Measurements from ENCODE around the gene AAK1.

Gene AAK1

DNA sequence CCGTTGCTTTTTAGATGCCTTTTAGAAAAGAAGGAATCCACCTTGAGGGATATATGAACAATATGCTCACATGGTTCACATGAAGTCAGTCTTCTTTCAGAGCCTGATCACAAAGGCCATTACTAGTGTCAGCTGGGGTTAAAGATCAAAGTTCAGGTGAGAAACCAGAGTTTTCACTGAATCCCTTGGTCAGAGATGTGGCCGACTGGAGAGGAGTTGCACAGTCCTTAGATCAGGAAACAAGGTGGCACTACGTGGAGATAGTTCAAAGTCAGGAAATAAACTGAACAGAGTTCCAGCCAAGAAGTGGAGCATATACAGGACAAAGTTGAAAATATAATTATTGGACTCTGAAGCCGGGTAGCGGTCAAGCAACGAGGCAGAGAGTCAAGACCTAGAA lies 54.6 kb downstream of the AAK1 start:
- no peaks in the 10 kb centered on the region for H3K79me2 ChIP-seq (ENCODE audit: control insufficient read depth, low read length)
- no peaks in the 10 kb centered on the region for H3K9me2 ChIP-seq (replicated peaks; ENCODE audit: control insufficient read depth, low read length)
- H3K4me3 ChIP-seq (ENCODE audit: low read length) = no peak overlapping the region
- H3K36me3 ChIP-seq (ENCODE audit: control insufficient read depth, low read length) = no peaks in the 10 kb centered on the region
- peaks cover 10% of the 10 kb centered on the region for H3K27me3 ChIP-seq (ENCODE audit: control insufficient read depth, low read length)
- no peak overlapping the region for H3K4me2 ChIP-seq (ENCODE audit: low read length)
- no peaks in the 10 kb centered on the region for H3K4me1 ChIP-seq (ENCODE audit: control insufficient read depth, low read length)
- H4K20me1 ChIP-seq (ENCODE audit: control insufficient read depth, insufficient read depth, low read depth, low read length) = no peaks in the 10 kb centered on the region
- H3K27ac ChIP-seq (ENCODE audit: low read depth, low read length) = no peak overlapping the region
- H3F3A ChIP-seq (ENCODE audit: control insufficient read depth, insufficient read depth) = no peaks in the 10 kb centered on the region
- TF ChIP-seq EZH2phosphoT487 (IDR thresholded peaks at IDR 0.05; ENCODE audit: borderline replicate concordance, low read length) = no peak
- TF ChIP-seq, protein P1, sequence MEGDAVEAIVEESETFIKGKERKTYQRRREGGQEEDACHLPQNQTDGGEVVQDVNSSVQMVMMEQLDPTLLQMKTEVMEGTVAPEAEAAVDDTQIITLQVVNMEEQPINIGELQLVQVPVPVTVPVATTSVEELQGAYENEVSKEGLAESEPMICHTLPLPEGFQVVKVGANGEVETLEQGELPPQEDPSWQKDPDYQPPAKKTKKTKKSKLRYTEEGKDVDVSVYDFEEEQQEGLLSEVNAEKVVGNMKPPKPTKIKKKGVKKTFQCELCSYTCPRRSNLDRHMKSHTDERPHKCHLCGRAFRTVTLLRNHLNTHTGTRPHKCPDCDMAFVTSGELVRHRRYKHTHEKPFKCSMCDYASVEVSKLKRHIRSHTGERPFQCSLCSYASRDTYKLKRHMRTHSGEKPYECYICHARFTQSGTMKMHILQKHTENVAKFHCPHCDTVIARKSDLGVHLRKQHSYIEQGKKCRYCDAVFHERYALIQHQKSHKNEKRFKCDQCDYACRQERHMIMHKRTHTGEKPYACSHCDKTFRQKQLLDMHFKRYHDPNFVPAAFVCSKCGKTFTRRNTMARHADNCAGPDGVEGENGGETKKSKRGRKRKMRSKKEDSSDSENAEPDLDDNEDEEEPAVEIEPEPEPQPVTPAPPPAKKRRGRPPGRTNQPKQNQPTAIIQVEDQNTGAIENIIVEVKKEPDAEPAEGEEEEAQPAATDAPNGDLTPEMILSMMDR (IDR thresholded peaks at IDR 0.05; ENCODE audit: low read depth, low read length, poor library complexity, severe bottlenecking) = no peak
- no peaks in the 10 kb centered on the region for H3K9me3 ChIP-seq (ENCODE audit: control insufficient read depth, insufficient read depth, low read length)

DNA sequence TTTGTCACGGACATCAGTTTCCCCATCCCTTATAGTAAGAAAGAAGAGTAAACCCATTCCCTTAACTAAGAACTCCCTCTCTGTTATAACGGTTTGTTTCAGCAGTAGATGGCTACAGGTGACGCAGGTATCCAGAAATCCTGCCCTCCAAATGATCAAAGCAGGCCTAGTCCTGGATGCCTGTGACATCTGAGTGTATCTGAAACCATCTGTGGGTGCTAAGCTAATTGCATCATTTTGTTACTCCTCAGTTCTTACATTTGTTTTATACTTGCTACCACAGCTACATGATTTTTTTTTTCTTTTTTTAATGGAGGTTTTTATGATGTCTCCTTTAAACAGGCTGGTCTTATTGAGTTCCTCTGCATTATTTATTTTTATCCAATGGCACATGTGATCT lies 55.1 kb downstream of the AAK1 start:
- Histone ChIP-seq H3K27me3 (ENCODE audit: control insufficient read depth, low read length) (peaks cover 10% of the 10 kb centered on the region), H4K20me1 (ENCODE audit: control insufficient read depth, insufficient read depth, low read depth, low read length) (no peaks in the 10 kb centered on the region), H3F3A (ENCODE audit: control insufficient read depth, insufficient read depth) (no peaks in the 10 kb centered on the region), H3K4me1 (ENCODE audit: control insufficient read depth, low read length) (no peaks in the 10 kb centered on the region), H3K4me2 (ENCODE audit: low read length) (no peak overlapping the region), H3K27ac (ENCODE audit: low read depth, low read length) (no peak overlapping the region), H3K36me3 (ENCODE audit: control insufficient read depth, low read length) (no peaks in the 10 kb centered on the region), H3K9me3 (ENCODE audit: control insufficient read depth, insufficient read depth, low read length) (no peaks in the 10 kb centered on the region), H3K4me3 (ENCODE audit: low read length) (no peak overlapping the region), H3K79me2 (ENCODE audit: control insufficient read depth, low read length) (no peaks in the 10 kb centered on the region), H3K9me2 (replicated peaks; ENCODE audit: control insufficient read depth, low read length) (no peaks in the 10 kb centered on the region)
- TF ChIP-seq, protein P1 (IDR thresholded peaks at IDR 0.05; ENCODE audit: low read depth, low read length, poor library complexity, severe bottlenecking) = no peak
- TF ChIP-seq EZH2phosphoT487 (IDR thresholded peaks at IDR 0.05; ENCODE audit: borderline replicate concordance, low read length) = no peak

DNA sequence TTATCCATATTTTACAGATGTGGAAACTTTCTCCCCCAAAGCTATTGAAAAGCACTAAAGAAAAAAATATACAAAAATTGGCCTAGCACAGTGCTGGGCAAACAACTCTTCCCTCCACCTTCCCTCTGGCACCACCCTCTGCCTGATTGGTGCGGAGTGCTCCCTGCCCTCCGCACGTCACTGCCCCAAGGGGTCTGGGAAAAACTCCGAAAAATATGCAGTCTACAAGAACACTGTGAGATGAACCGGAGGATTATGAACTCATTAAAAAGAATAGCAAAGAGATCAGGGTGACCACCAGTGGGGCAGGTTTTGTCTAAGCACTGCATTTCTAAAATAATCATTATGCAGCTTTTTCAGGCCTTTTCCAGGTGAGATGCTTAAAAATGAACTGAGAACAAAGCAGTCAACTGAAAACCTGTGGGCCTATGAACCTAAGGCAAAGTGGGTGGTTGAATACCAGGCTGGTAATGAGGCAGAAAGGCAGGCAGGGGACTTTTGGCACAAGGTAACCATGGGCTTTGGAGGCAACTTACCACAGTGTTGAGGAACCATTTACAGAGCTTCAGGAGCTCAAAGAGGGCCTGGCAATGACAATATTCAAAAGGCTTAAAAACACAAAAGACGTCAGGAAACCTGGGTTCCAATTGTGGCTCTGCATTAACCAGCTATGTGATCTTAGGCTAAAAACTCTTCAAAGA lies 57.5 kb downstream of the AAK1 start:
- Histone ChIP-seq H3K36me3 (ENCODE audit: control insufficient read depth, low read length) (no peaks in the 10 kb centered on the region), H3K9me3 (ENCODE audit: control insufficient read depth, insufficient read depth, low read length) (no peaks in the 10 kb centered on the region), H3K27ac (ENCODE audit: low read depth, low read length) (no peak overlapping the region), H3K27me3 (ENCODE audit: control insufficient read depth, low read length) (peaks cover 13% of the 10 kb centered on the region), H4K20me1 (ENCODE audit: control insufficient read depth, insufficient read depth, low read depth, low read length) (no peaks in the 10 kb centered on the region), H3K9me2 (replicated peaks; ENCODE audit: control insufficient read depth, low read length) (no peaks in the 10 kb centered on the region), H3F3A (ENCODE audit: control insufficient read depth, insufficient read depth) (no peaks in the 10 kb centered on the region), H3K4me3 (ENCODE audit: low read length) (no peak overlapping the region), H3K4me1 (ENCODE audit: control insufficient read depth, low read length) (no peaks in the 10 kb centered on the region), H3K4me2 (ENCODE audit: low read length) (no peak overlapping the region), H3K79me2 (ENCODE audit: control insufficient read depth, low read length) (no peaks in the 10 kb centered on the region)
- TF ChIP-seq EZH2phosphoT487 (IDR thresholded peaks at IDR 0.05; ENCODE audit: borderline replicate concordance, low read length) = no peak
- TF ChIP-seq, protein P1 (IDR thresholded peaks at IDR 0.05; ENCODE audit: low read depth, low read length, poor library complexity, severe bottlenecking) = no peak

Measured in DOHH2 (cell line).